ENCODE data around the gene PKDCC. TPM values are rescaled to one million over a fixed set of nuclear protein-coding genes. Genes with fewer than 3 reads are reported as not detected.
A peak's percentile ranks its signal among the peaks of the same experiment; 100 is the strongest.

The PKDCC gene
- total and polyA plus RNA-seq, 2 of the 8 experiments (the other 6 are each of a cell fraction or from before 2014, with no cell fraction given) = 49.9 to 80.1 TPM

DNA sequence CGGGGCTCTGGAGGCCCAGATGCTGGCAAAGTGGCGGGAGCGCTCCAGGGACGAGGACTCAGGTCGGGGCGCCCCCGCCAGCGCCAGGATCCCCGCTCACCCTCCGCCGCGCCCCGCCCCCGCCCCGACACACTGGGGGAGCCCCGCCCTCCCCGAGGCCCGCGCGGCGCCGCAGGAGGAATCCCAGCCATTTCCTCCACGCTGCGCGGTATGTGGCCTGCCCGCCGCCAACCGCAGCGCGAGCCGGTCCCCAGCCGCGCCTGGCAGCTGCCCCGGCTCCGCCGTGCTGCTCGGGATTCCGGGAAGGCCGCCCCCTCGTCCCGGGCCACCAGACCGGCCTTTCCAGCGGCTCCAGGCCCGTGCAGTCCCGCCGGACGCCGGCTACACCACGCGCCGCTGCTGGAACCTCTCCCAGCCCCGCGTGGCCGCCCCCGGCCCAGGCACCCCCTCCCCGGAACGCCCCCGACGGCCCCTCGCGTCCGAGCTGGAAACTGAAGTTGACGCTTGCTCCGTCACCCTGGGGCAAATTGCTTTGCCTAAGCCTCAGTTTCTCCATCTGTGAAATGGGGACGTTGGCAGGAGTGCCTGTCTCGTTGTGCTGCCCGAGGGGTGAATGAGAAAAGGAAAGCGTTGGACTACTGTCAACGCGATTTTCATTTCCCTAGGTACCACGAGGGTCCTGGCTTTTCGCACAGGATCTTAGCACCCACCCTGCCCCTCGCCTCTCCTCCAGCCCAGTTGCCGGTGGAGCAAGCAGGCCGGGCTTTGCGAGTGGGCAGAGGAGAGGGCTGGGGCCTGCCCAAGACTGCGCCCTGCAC is 53.6 kb downstream of the PKDCC start:
- Histone ChIP-seq H3K56ac (replicated peaks; ENCODE audit: insufficient read length, low read depth, low read length) (no peak overlapping the region), H2BK15ac (ENCODE audit: low read length) (no peak overlapping the region; the same call in 1 of the 2 replicates), H3K4me1 (replicated peaks in 1 of 4; ENCODE audit: control insufficient read depth in 3 of 4, insufficient read depth in 4 of 4, low read length in 3 of 4) (peaks cover 8 to 18% (median 12%) of the 10 kb centered on the region in 4 experiments), H3K14ac (ENCODE audit: insufficient read length) (no peak overlapping the region), H2AK5ac (ENCODE audit: low read depth, low read length) (0 out of 2 replicates have a peak overlapping the region, but pooled peaks have one; percentile 1), H3K79me2 (ENCODE audit: control insufficient read depth in 1 of 2, insufficient read depth in 2 of 2, low read length in 2 of 2) (no peaks in the 10 kb centered on the region), H3K4ac (replicated peaks; ENCODE audit: insufficient read length, low read depth, low read length) (peak overlapping the region; percentile 2), H3K79me1 (ENCODE audit: low read depth, low read length) (no peaks in the 10 kb centered on the region), H3K23me2 (ENCODE audit: low read depth, low read length) (peaks cover 2% of the 10 kb centered on the region; the same call in 1 of the 2 replicates), H3K18ac (ENCODE audit: extremely low read depth, low read length) (peak overlapping the region; percentile 52; the same call in 1 of the 2 replicates), H3K36me3 (ENCODE audit: control insufficient read depth in 2 of 4, insufficient read depth in 4 of 4, low read length in 3 of 4) (no peaks in the 10 kb centered on the region), H4K8ac (ENCODE audit: extremely low read depth, insufficient read depth, low read length) (peak overlapping the region; percentile 91), H2BK120ac (replicated peaks; ENCODE audit: low read depth, low read length) (no peak overlapping the region), H4K5ac (ENCODE audit: insufficient read length, low read depth, low read length) (no peak overlapping the region), H3K4me3 (ENCODE audit: extremely low read depth in 1 of 4, insufficient read depth in 2 of 4, low read depth in 3 of 4, low read length in 4 of 4) (peak overlapping the region in 3 of 4 experiments; percentile 22 to 64 (median 42); a peak in 6 of 8 replicates), H2BK5ac (ENCODE audit: low read depth, low read length) (no peak overlapping the region; the same call in 1 of the 2 replicates), H3K9ac (replicated peaks in 1 of 4; ENCODE audit: extremely low read depth in 1 of 4, low read depth in 3 of 4, low read length in 3 of 4) (0 out of 7 replicates have a peak overlapping the region, but pooled peaks of 3 of the 4 experiments have one; percentile 30 to 80 (median 77)), H3K27me3 (replicated peaks in 1 of 4; ENCODE audit: control insufficient read depth in 3 of 4, extremely low read depth in 1 of 4, insufficient read depth in 3 of 4, low read length in 3 of 4) (peaks cover 0 to 5% (median 0%) of the 10 kb centered on the region in 4 experiments; a peak in 3 of 7 replicates), H4K20me1 (replicated peaks in 1 of 2; ENCODE audit: control insufficient read depth in 1 of 2, insufficient read depth in 2 of 2, low read length in 2 of 2) (no peaks in the 10 kb centered on the region), H3K9me3 (ENCODE audit: insufficient read depth in 2 of 2, low read depth in 1 of 2, low read length in 1 of 2) (peaks cover 2 to 7% of the 10 kb centered on the region in 2 experiments), H2BK20ac (ENCODE audit: low read length) (0 out of 2 replicates have a peak overlapping the region, but pooled peaks have one; percentile 40), H3K27ac (ENCODE audit: low read depth, low read length) (peak overlapping the region; percentile 83; the same call in 1 of the 2 replicates), H3K23ac (ENCODE audit: insufficient read length) (no peak overlapping the region), H3K4me2 (ENCODE audit: insufficient read depth in 1 of 2, low read depth in 2 of 2, low read length in 2 of 2) (peak overlapping the region; percentile 84 to 85), H2AFZ (ENCODE audit: low read length) (0 out of 2 replicates have a peak overlapping the region, but pooled peaks have one; percentile 63), H2BK12ac (ENCODE audit: low read depth, low read length) (peak overlapping the region; percentile 77), H4K91ac (replicated peaks; ENCODE audit: insufficient read length, low read length) (peak overlapping the region; percentile 93)
- CTCF ChIA-PET (ENCODE audit: partially characterized antibody) = interaction anchor here (2.0 kb wide), 1 partner anchor 11 kb away, joined by 7 read pairs; no protein-coding TSS in a partner anchor
- 11% methylated on average over 33 of the region's 77 CpGs; no CpG with 5 or more reads in 1 of the 2 experiments for WGBS, 2 experiments (ENCODE audit: extremely low coverage in 1 of 2, insufficient coverage in 1 of 2, insufficient read length in 1 of 2, insufficient replicate concordance in 2 of 2, low coverage in 1 of 2, low lambda C conversion rate in 2 of 2, missing lambda C conversion rate in 1 of 2)
- POLR2A ChIA-PET (ENCODE audit: partially characterized antibody) = interaction anchor here (0.6 kb wide), 1 partner anchor 205 kb away, joined by 4 read pairs; no protein-coding TSS in a partner anchor
- DNase-seq (ENCODE audit: low read depth in 1 of 2, low spot score in 2 of 2) (peak in 1 of 2 experiments; percentile 77), FAIRE-seq (no peak)
- 0 out of 2 replicates have a peak, but pooled peaks have one; percentile 3 for TF ChIP-seq SUZ12 (IDR thresholded peaks at IDR 0.05; ENCODE audit: low read length)
- TF ChIP-seq SP4 (IDR thresholded peaks at IDR 0.05; ENCODE audit: low read length) = 0 out of 2 replicates have a peak, but pooled peaks have one; percentile 69
- no peak for TF ChIP-seq CHD2 (IDR thresholded peaks at IDR 0.05; ENCODE audit: low read length)
- peak; percentile 99 for TF ChIP-seq KDM1A (IDR thresholded peaks at IDR 0.05; ENCODE audit: borderline replicate concordance, low read length)
- TF ChIP-seq CTBP2 (IDR thresholded peaks at IDR 0.05; ENCODE audit: borderline replicate concordance, insufficient read depth, insufficient read length, low read length) = no peak
- TF ChIP-seq HDAC6 (IDR thresholded peaks at IDR 0.05; ENCODE audit: low read depth, low read length) = no peak
- no peak for TF ChIP-seq SIN3A (conservative IDR thresholded peaks at IDR 0.05 in 1 of 2, IDR thresholded peaks at IDR 0.05 in 1 of 2; ENCODE audit: low read depth in 1 of 2, low read length in 2 of 2)
- TF ChIP-seq TAF1 (IDR thresholded peaks at IDR 0.05; ENCODE audit: low read depth, low read length) = 0 out of 2 replicates have a peak, but pooled peaks have one; percentile 21
- TF ChIP-seq, protein P1, sequence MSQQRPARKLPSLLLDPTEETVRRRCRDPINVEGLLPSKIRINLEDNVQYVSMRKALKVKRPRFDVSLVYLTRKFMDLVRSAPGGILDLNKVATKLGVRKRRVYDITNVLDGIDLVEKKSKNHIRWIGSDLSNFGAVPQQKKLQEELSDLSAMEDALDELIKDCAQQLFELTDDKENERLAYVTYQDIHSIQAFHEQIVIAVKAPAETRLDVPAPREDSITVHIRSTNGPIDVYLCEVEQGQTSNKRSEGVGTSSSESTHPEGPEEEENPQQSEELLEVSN (IDR thresholded peaks at IDR 0.05) = peak; percentile 96; the same call in 1 of the 2 replicates
